Measurements from ENCODE around the gene UBAP1L. TPM values are rescaled to one million over a fixed set of nuclear protein-coding genes. Genes with fewer than 3 reads are reported as not detected.
"Not testable (repeated sequence)": the region's sequence is repeated elsewhere in the genome, so short reads cannot be mapped to it uniquely, and the experiment has no call there.

The UBAP1L gene
- polyA plus RNA-seq, 1 donor (not counting 4 experiments of a cell fraction or from before 2014, with no cell fraction given): 0.55 TPM

DNA sequence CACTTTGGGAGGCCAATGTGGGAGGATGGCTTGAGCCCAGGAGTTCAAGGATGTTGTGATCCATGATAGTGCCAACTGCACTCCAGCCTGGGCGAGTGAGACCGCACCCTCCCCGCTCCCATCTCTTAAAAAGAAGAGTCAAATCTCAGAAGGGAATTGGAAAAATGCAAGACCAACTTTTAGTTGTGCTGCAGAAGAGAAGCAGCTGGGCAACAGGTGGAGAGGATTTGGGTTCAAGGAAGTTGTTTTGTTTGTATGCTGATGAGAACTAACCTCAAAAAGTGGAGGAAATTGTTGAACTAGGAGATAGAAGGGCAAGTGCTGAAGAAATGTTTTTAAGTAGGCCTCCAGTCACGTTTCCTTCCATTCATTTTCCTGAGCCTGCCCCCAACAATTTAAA, 31.4 kb upstream of the UBAP1L start:
- Histone ChIP-seq H3K36me3 (ENCODE audit: control insufficient read depth in 2 of 2, extremely low read depth in 1 of 2, insufficient read depth in 2 of 2, low read length in 2 of 2) (peaks cover 0 to 3% of the 10 kb centered on the region in 2 experiments), H3K4me1 (ENCODE audit: control insufficient read depth, extremely low read depth, insufficient read depth, low read length) (no peaks in the 10 kb centered on the region), H3K4me3 (ENCODE audit: control insufficient read depth in 2 of 3, extremely low read depth in 1 of 3, insufficient read depth in 2 of 3, low read depth in 1 of 3, low read length in 3 of 3) (no peak overlapping the region), H3K27ac (ENCODE audit: control insufficient read depth, insufficient read depth, low read length) (no peak overlapping the region), H3K9ac (ENCODE audit: control insufficient read depth, extremely low read depth, insufficient read depth, low read length) (no peak overlapping the region), H3K9me1 (ENCODE audit: control insufficient read depth, extremely low read depth, insufficient read depth, low read length) (no peaks in the 10 kb centered on the region), H3K4me2 (ENCODE audit: control insufficient read depth, extremely low read depth, insufficient read depth, low read depth, low read length) (no peak overlapping the region), H4K20me1 (ENCODE audit: control insufficient read depth, extremely low read depth, insufficient read depth, low read length) (no peaks in the 10 kb centered on the region), H3K79me2 (ENCODE audit: control insufficient read depth, insufficient read depth, low read length) (no peaks in the 10 kb centered on the region), H3K27me3 (ENCODE audit: control insufficient read depth, extremely low read depth, insufficient read depth, low read length) (no peaks in the 10 kb centered on the region), H3K9me3 (ENCODE audit: control insufficient read depth, low read depth, low read length) (no peaks in the 10 kb centered on the region), H2AFZ (ENCODE audit: control insufficient read depth, low read length) (no peak overlapping the region)
- no peak for FAIRE-seq
- TF ChIP-seq, protein P1, sequence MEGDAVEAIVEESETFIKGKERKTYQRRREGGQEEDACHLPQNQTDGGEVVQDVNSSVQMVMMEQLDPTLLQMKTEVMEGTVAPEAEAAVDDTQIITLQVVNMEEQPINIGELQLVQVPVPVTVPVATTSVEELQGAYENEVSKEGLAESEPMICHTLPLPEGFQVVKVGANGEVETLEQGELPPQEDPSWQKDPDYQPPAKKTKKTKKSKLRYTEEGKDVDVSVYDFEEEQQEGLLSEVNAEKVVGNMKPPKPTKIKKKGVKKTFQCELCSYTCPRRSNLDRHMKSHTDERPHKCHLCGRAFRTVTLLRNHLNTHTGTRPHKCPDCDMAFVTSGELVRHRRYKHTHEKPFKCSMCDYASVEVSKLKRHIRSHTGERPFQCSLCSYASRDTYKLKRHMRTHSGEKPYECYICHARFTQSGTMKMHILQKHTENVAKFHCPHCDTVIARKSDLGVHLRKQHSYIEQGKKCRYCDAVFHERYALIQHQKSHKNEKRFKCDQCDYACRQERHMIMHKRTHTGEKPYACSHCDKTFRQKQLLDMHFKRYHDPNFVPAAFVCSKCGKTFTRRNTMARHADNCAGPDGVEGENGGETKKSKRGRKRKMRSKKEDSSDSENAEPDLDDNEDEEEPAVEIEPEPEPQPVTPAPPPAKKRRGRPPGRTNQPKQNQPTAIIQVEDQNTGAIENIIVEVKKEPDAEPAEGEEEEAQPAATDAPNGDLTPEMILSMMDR (optimal IDR thresholded peaks at IDR 0.05 in 1 of 3, IDR thresholded peaks at IDR 0.05 in 1 of 3, conservative IDR thresholded peaks at IDR 0.05 in 1 of 3; ENCODE audit: extremely low read depth in 1 of 3, insufficient read depth in 2 of 3, low read length in 3 of 3): no peak
- TF ChIP-seq EZH2 (IDR thresholded peaks at IDR 0.05; ENCODE audit: low read length): no peak
- dilution Hi-C loops (cut with MboI; ENCODE audit: extremely low pct_ligation_motif_present, low sequenced_read_pairs): no loop called here
- no peak for DNase-seq (ENCODE audit: low read depth, low spot score)

- H3K9me1 ChIP-seq (ENCODE audit: control insufficient read depth, extremely low read depth, insufficient read depth, low read length); H3K4me2 ChIP-seq (ENCODE audit: control insufficient read depth, extremely low read depth, insufficient read depth, low read depth, low read length); H4K20me1 ChIP-seq (ENCODE audit: control insufficient read depth, extremely low read depth, insufficient read depth, low read length); DNase-seq (ENCODE audit: low read depth, low spot score); H2AFZ ChIP-seq (ENCODE audit: control insufficient read depth, low read length); FAIRE-seq; H3K4me1 ChIP-seq (ENCODE audit: control insufficient read depth, extremely low read depth, insufficient read depth, low read length); H3K79me2 ChIP-seq (ENCODE audit: control insufficient read depth, insufficient read depth, low read length); dilution Hi-C loops (cut with MboI; ENCODE audit: extremely low pct_ligation_motif_present, low sequenced_read_pairs); H3K9me3 ChIP-seq (ENCODE audit: control insufficient read depth, low read depth, low read length); H3K9ac ChIP-seq (ENCODE audit: control insufficient read depth, extremely low read depth, insufficient read depth, low read length); H3K27ac ChIP-seq (ENCODE audit: control insufficient read depth, insufficient read depth, low read length); H3K27me3 ChIP-seq (ENCODE audit: control insufficient read depth, extremely low read depth, insufficient read depth, low read length); H3K36me3 ChIP-seq (ENCODE audit: control insufficient read depth in 2 of 2, extremely low read depth in 1 of 2, insufficient read depth in 2 of 2, low read length in 2 of 2); H3K4me3 ChIP-seq (ENCODE audit: control insufficient read depth in 2 of 3, extremely low read depth in 1 of 3, insufficient read depth in 2 of 3, low read depth in 1 of 3, low read length in 3 of 3): not testable (repeated sequence)
These were observed 23.6 kb upstream of the UBAP1L start for GRCh38 chr15:65138631-65139030.

DNA sequence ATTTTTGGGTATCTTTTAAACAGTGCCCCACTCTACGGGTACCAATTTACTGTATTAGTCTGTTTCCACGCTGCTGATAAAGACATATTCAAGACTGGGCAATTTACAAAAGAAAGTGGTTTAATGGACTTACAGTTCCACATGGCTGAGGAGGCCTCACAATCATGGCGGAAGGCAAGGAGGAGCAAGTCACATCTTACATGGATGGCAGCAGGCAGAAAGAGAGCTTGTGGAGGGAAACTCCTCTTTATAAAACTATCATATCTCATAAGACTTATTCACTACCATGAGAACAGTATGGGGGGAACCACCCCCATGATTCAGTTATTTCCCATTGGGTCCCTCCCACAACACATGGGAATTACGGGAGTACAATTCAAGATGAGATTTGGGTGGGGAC, 22.9 kb upstream of the UBAP1L start:
- not testable (repeated sequence) for H3K9me3 ChIP-seq (ENCODE audit: control insufficient read depth, low read depth, low read length); DNase-seq (ENCODE audit: low read depth, low spot score); H2AFZ ChIP-seq (ENCODE audit: control insufficient read depth, low read length)

DNA sequence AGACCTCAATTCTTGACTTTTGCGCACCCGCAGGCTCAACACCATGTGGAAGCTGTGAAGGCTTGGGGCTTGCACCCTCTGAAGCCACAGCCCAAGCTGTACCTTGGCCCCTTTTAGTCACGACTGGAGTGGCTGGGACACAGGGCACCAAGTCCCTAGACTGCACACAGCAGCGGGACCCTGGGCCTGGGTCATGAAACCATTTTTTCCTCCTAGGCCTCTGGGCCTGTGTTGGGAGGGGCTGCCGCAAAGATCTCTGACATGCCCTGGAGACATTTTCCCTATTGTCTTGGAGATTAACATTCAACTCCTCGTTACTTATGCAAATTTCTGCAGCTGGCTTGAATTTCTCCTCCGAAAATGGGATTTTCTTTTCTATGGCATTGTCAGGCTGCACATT, 22.1 kb upstream of the UBAP1L start:
- H3K4me1 ChIP-seq (ENCODE audit: control insufficient read depth, extremely low read depth, insufficient read depth, low read length); dilution Hi-C loops (cut with MboI; ENCODE audit: extremely low pct_ligation_motif_present, low sequenced_read_pairs): not testable (repeated sequence)

More for the DNA sequence above, 22.9 kb upstream of the UBAP1L start:
- H3K4me1 ChIP-seq (ENCODE audit: control insufficient read depth, extremely low read depth, insufficient read depth, low read length); FAIRE-seq; H3K9ac ChIP-seq (ENCODE audit: control insufficient read depth, extremely low read depth, insufficient read depth, low read length); H3K79me2 ChIP-seq (ENCODE audit: control insufficient read depth, insufficient read depth, low read length); H3K27me3 ChIP-seq (ENCODE audit: control insufficient read depth, extremely low read depth, insufficient read depth, low read length); H3K4me3 ChIP-seq (ENCODE audit: control insufficient read depth in 2 of 3, extremely low read depth in 1 of 3, insufficient read depth in 2 of 3, low read depth in 1 of 3, low read length in 3 of 3); dilution Hi-C loops (cut with MboI; ENCODE audit: extremely low pct_ligation_motif_present, low sequenced_read_pairs); H4K20me1 ChIP-seq (ENCODE audit: control insufficient read depth, extremely low read depth, insufficient read depth, low read length); H3K9me1 ChIP-seq (ENCODE audit: control insufficient read depth, extremely low read depth, insufficient read depth, low read length); H3K27ac ChIP-seq (ENCODE audit: control insufficient read depth, insufficient read depth, low read length); H3K4me2 ChIP-seq (ENCODE audit: control insufficient read depth, extremely low read depth, insufficient read depth, low read depth, low read length); H3K36me3 ChIP-seq (ENCODE audit: control insufficient read depth in 2 of 2, extremely low read depth in 1 of 2, insufficient read depth in 2 of 2, low read length in 2 of 2): not testable (repeated sequence)

More for the DNA sequence above, 22.1 kb upstream of the UBAP1L start:
- not testable (repeated sequence) for H3K27me3 ChIP-seq (ENCODE audit: control insufficient read depth, extremely low read depth, insufficient read depth, low read length); H3K79me2 ChIP-seq (ENCODE audit: control insufficient read depth, insufficient read depth, low read length); H4K20me1 ChIP-seq (ENCODE audit: control insufficient read depth, extremely low read depth, insufficient read depth, low read length); H3K36me3 ChIP-seq (ENCODE audit: control insufficient read depth in 2 of 2, extremely low read depth in 1 of 2, insufficient read depth in 2 of 2, low read length in 2 of 2); H3K9me3 ChIP-seq (ENCODE audit: control insufficient read depth, low read depth, low read length); H3K27ac ChIP-seq (ENCODE audit: control insufficient read depth, insufficient read depth, low read length); H3K4me3 ChIP-seq (ENCODE audit: control insufficient read depth in 2 of 3, extremely low read depth in 1 of 3, insufficient read depth in 2 of 3, low read depth in 1 of 3, low read length in 3 of 3); H2AFZ ChIP-seq (ENCODE audit: control insufficient read depth, low read length); DNase-seq (ENCODE audit: low read depth, low spot score); FAIRE-seq; H3K4me2 ChIP-seq (ENCODE audit: control insufficient read depth, extremely low read depth, insufficient read depth, low read depth, low read length); H3K9me1 ChIP-seq (ENCODE audit: control insufficient read depth, extremely low read depth, insufficient read depth, low read length); H3K9ac ChIP-seq (ENCODE audit: control insufficient read depth, extremely low read depth, insufficient read depth, low read length)

Data from keratinocyte (primary cell).